Neural crest cell (in vitro differentiated cells): ENCODE data around the gene HOXC6. TPM values are rescaled to one million over a fixed set of nuclear protein-coding genes. Genes with fewer than 3 reads are reported as not detected.

Experiments
- DNase-seq: peaks from one replicate; pipeline ENCODE4 v3.0.0; 2021; ENCODE audit warnings: low read depth, mixed read lengths, low spot score
- H3K27ac Mint-ChIP-seq: one replicate; pipeline ENCODE4 v1.8.0; 2021; ENCODE audit warnings: mild to moderate bottlenecking, mixed read lengths; ENCODE audit not compliant: unreplicated experiment
- H3K27me3 Mint-ChIP-seq: 2 replicates; pipeline ENCODE4 v1.8.0; 2021; ENCODE audit warnings: low read depth, mild to moderate bottlenecking, mixed read lengths
- H3K36me3 Mint-ChIP-seq: 2 replicates; pipeline ENCODE4 v1.8.0; 2021; ENCODE audit warnings: low read depth, mild to moderate bottlenecking, mixed read lengths
- H3K4me1 Mint-ChIP-seq: 2 replicates; pipeline ENCODE4 v1.8.0; 2021; ENCODE audit warnings: mixed read lengths
- H3K4me3 Mint-ChIP-seq: one replicate; pipeline ENCODE4 v1.8.0; 2021; ENCODE audit warnings: mild to moderate bottlenecking, mixed read lengths
- H3K9me3 Mint-ChIP-seq: 2 replicates; pipeline ENCODE4 v1.8.0; 2021; ENCODE audit warnings: mixed read lengths
- total RNA-seq: library from RNA; stranded (reverse); gene quantifications from 2 replicates; pipeline ENCODE4 v1.2.1, GENCODE V29; 2021
- TF ChIP-seq, protein P1 (sequence below): fragments of 200-600 bp; sonication (generic); conservative IDR thresholded peaks from 2 replicates; pipeline ENCODE4 v1.5.0; 2021; ENCODE audit warnings: antibody characterized with exemption, mild to moderate bottlenecking

HOXC6 gene
- total RNA-seq, 1 donor from 2014 or later: 11.0 TPM

DNA sequence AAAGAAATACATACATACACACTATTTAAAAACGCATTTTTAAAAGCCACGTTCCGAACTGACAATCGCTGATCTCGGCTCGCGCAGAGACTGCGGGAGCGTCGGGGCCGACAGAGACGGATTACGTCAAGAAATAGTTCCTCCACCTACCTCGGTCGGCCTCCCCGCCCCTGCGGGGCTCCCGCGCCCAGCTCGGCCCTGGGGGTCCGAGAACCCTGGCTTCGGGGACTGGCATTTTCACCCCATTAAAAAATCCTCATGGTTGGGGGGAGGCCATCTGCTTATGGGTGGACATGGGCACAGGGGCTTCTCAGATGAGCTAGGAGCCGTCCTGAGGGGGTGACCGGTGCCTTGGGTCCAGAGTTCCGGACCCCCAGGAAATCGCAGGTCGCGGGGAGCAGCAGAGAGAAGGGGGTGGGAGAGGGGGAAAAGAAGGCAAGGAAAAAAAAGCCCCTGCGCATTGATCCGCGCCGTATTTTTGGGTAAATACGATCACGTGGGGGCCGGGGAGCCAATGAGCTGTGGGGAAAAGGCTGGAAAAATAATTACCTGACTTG is 28.6 kb upstream of the HOXC6 start:
- Mint-ChIP-seq H3K27me3 (peaks cover 100% of the 10 kb centered on the region), H3K36me3 (peaks cover 3% of the 10 kb centered on the region), H3K4me3 (peak overlapping the region; percentile 83), H3K27ac (no peak overlapping the region), H3K4me1 (peaks cover 12% of the 10 kb centered on the region), H3K9me3 (no peaks in the 10 kb centered on the region)
- no peak for DNase-seq
- TF ChIP-seq, protein P1, sequence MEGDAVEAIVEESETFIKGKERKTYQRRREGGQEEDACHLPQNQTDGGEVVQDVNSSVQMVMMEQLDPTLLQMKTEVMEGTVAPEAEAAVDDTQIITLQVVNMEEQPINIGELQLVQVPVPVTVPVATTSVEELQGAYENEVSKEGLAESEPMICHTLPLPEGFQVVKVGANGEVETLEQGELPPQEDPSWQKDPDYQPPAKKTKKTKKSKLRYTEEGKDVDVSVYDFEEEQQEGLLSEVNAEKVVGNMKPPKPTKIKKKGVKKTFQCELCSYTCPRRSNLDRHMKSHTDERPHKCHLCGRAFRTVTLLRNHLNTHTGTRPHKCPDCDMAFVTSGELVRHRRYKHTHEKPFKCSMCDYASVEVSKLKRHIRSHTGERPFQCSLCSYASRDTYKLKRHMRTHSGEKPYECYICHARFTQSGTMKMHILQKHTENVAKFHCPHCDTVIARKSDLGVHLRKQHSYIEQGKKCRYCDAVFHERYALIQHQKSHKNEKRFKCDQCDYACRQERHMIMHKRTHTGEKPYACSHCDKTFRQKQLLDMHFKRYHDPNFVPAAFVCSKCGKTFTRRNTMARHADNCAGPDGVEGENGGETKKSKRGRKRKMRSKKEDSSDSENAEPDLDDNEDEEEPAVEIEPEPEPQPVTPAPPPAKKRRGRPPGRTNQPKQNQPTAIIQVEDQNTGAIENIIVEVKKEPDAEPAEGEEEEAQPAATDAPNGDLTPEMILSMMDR: no peak

DNA sequence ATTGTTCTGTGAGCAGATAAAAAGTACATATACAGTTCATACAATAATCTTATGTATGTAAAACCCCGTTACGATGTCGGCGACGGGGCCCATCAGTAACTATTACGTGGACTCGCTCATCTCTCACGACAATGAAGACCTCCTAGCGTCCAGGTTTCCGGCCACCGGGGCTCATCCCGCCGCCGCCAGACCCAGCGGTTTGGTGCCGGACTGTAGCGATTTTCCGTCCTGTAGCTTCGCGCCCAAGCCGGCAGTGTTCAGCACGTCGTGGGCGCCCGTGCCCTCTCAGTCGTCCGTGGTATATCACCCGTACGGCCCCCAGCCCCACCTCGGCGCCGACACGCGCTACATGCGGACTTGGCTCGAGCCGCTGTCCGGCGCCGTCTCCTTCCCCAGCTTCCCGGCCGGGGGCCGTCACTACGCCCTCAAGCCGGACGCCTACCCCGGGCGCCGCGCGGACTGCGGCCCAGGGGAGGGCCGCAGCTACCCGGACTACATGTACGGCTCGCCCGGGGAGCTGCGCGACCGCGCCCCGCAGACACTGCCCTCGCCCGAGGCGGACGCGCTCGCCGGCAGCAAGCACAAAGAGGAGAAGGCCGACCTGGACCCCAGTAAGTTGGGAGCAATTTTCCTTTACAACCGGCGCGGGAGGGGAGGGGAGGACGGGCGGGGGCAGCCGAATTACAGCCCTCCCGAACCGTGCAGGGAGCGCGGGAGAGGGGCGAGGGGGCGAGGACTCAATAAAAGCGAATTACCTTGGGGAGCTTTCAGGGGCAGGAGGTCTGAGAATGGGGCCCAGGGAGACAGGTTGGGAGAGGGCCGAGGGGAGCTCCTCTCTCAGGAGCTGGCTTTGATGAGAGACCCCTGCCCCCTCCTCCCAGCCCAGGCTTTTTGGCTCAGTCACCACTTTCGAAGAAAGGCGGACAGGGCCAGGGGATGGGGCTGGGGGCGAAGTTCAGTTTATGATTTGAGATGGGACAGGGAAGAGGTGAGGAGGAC is 27.8 kb upstream of the HOXC6 start, which contains the start of gene HOXC9:
Gene HOXC9, plus strand, starts transcription at position 46 of the 999 bp plus-strand sequence. Its CDS starts 28 bp downstream, at position 74.
- Mint-ChIP-seq H3K9me3 (no peaks in the 10 kb centered on the region), H3K4me1 (peaks cover 15% of the 10 kb centered on the region), H3K27me3 (peaks cover 100% of the 10 kb centered on the region), H3K27ac (no peak within 1 kb of the TSS), H3K4me3 (peak within 1 kb of the TSS; percentile 85), H3K36me3 (peaks cover 3% of the 10 kb centered on the region)
- no peak for DNase-seq
- TF ChIP-seq, protein P1: no peak

DNA sequence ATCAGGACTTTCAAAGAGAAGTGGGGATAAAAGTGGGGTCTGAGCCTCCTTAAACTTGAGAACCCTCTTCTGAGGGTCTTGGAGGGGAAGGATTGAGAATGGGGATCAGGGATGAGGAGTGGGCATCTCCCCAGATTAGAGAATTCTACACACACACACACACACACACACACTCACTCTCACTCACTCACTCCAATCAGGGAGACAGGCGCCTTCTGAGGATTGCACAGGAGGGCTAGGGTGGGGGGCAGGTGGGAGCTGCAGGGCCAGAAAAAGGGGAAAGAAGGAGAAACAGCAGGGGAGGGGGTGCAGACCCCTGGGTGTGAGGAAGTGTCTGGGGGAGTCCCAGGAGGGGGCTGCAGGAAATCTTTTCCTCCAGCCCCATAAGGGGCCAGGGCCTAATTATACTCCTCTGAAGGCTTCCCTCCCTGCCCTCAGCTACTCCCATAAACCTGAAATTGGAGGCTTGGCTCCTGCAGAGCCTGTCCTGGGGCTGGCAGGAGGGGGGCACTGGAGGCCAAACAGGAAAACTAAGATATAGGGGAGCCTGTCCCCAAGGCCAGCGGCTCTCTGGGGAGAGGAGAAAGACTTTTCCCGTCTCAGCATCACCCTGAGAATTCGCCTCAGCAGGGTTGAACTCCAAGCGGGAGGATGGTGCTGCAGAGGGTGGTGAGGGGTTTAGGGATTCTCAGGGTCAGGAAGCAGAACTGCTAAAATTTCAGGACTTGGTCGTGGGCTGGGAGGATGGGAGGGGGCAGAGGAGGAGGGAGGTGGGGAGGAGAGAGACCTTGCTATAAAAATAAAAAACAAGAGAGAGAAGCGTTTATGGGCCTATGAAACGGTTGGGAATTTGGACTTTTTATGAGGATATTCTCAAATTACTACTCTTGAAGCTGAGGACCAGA is 26.7 kb upstream of the HOXC6 start:
- Mint-ChIP-seq H3K4me3 (peak overlapping the region; percentile 85), H3K27me3 (peaks cover 100% of the 10 kb centered on the region), H3K4me1 (peaks cover 21% of the 10 kb centered on the region), H3K9me3 (no peaks in the 10 kb centered on the region), H3K36me3 (peaks cover 3% of the 10 kb centered on the region), H3K27ac (peak overlapping the region; percentile 40)
- TF ChIP-seq, protein P1: no peak
- no peak for DNase-seq

DNA sequence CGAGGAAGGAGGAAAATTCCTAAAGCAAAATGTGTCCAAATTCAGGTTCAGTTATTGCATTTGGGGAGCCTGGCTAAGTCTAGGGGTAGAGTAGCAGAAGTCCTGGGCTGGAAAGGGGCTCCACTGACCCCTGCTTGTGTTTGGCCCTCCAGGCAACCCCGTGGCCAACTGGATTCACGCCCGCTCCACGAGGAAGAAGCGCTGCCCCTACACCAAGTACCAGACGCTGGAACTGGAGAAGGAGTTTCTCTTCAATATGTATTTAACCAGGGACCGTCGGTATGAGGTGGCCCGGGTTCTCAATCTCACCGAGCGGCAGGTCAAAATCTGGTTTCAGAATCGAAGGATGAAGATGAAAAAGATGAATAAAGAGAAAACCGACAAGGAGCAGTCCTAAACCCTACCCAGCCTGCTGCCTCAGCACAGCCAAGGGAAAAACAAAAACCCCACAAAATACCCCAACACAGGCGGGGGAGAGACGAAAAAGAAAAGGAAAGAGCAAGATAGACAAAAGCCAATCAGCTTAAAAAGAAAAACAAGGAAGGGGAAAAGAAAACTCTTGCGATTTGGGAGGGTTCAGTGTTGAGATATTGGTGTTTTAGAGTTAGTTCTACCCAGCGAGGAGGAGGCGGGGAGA is 25.8 kb upstream of the HOXC6 start:
- no peak for DNase-seq
- H3K4me1 Mint-ChIP-seq: peaks cover 21% of the 10 kb centered on the region
- H3K27ac Mint-ChIP-seq: peak overlapping the region; percentile 4
- H3K9me3 Mint-ChIP-seq: no peaks in the 10 kb centered on the region
- H3K4me3 Mint-ChIP-seq: peak overlapping the region; percentile 85
- H3K27me3 Mint-ChIP-seq: peaks cover 100% of the 10 kb centered on the region
- peaks cover 3% of the 10 kb centered on the region for H3K36me3 Mint-ChIP-seq
- TF ChIP-seq, protein P1: no peak
